Testis (tissue), 2 donors: Measurements from ENCODE around the gene DKK3.

ENCODE experiments used
- CTCF ChIP-seq, 3 experiments: fragments of 450-650 bp in 2 of 3; fragments of 200-600 bp in 1 of 3; sonication (generic) in 1 of 3; IDR thresholded peaks; one replicate each; pipeline ENCODE4 v1.5.1; 2016 to 2019; ENCODE audit warnings: antibody characterized with exemption in 3 of 3, mild to moderate bottlenecking in 2 of 3, moderate library complexity in 1 of 3
- POLR2A ChIP-seq: fragments of 450-650 bp; IDR thresholded peaks from one replicate; pipeline ENCODE4 v1.6.1; 2017; ENCODE audit warnings: antibody characterized with exemption, mild to moderate bottlenecking, moderate library complexity

DNA sequence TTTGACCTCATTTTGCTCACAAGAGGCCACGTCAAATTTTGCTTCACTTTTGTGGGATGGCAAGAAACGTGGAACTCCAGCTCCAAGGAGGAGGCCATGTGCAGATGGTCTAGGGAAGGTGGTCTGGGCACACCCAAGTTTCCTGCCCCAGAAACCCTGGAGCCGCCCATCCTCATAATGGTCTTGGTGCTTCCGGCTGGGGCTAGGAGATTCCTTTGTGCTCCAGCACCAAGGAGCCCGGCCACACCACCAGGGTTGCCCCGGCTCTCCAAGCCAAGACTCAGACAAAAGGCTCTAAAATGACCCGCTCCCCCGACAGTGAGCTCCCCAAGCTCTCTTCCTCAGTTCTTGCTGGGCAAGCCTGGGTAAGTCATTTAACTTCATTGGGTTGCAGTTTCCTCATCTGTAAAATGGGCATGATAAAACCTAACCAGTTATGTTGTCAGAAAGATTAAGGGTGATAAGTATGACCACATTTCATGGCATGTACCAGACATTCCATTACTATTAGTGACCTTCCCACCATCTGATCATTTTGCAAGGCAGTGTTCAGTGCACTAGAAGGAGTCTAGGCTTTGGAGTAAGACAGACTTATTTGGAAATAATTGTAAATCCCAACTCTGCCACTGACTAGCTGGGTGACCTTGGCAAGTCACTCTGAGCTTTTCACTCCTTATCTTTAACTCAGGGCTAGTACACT lies 23.3 kb downstream of the DKK3 start:
- no peak for TF ChIP-seq POLR2A
- no peak for TF ChIP-seq CTCF (IDR thresholded peaks at IDR 0.05)
